Karpas-422 (cell line): ENCODE data around the gene TRMT61A. TPM values are rescaled to one million over a fixed set of nuclear protein-coding genes. Genes with fewer than 3 reads are reported as not detected.

Source experiments
- DNase-seq: peaks from one replicate; pipeline ENCODE4 v3.0.0-alpha.2; 2015
- H2AFZ ChIP-seq: fragments of 200-600 bp; sonication (generic); 2 replicates; pipeline ENCODE4 v1.6.1; 2014; ENCODE audit warnings: antibody characterized with exemption, low read length, mixed read lengths
- H3K27ac ChIP-seq: fragments of 200-600 bp; sonication (generic); 2 replicates; pipeline ENCODE4 v1.5.1; 2014; ENCODE audit warnings: mild to moderate bottlenecking, low read length, moderate library complexity
- H3K27me3 ChIP-seq: fragments of 200-600 bp; sonication (generic); 2 replicates; pipeline ENCODE4 v1.6.1; 2014; ENCODE audit warnings: low read length, mixed read lengths
- H3K36me3 ChIP-seq: fragments of 200-600 bp; sonication (generic); 2 replicates; pipeline ENCODE4 v1.6.1; 2014; ENCODE audit warnings: low read length, mixed read lengths; ENCODE audit not compliant: insufficient read depth
- H3K4me1 ChIP-seq: fragments of 200-600 bp; sonication (generic); 2 replicates; pipeline ENCODE4 v1.6.1; 2014; ENCODE audit warnings: mild to moderate bottlenecking, low read length, mixed read lengths
- H3K4me2 ChIP-seq: fragments of 200-600 bp; sonication (generic); 2 replicates; pipeline ENCODE4 v1.6.1; 2014; ENCODE audit warnings: low read length, low read depth, mild to moderate bottlenecking; ENCODE audit not compliant: poor library complexity, severe bottlenecking
- H3K4me3 ChIP-seq: fragments of 200-600 bp; sonication (generic); 2 replicates; pipeline ENCODE4 v1.5.1; 2014; ENCODE audit warnings: mild to moderate bottlenecking, antibody characterized with exemption, low read length, mixed read lengths
- H3K79me2 ChIP-seq: fragments of 200-600 bp; sonication (generic); 2 replicates; pipeline ENCODE4 v1.6.1; 2014; ENCODE audit warnings: mild to moderate bottlenecking, low read length, mixed read lengths
- H3K9ac ChIP-seq: fragments of 200-600 bp; sonication (generic); 2 replicates; pipeline ENCODE4 v1.6.0; 2014; ENCODE audit warnings: low read length
- H3K9me2 ChIP-seq: fragments of 200-600 bp; sonication (generic), shearing (Covaris generic); replicated peaks from 2 replicates; pipeline ENCODE4 v1.6.0; 2014; ENCODE audit warnings: mild to moderate bottlenecking, low read length, moderate library complexity; ENCODE audit not compliant: insufficient read depth
- H3K9me3 ChIP-seq: fragments of 300-700, 200-600 bp; sonication (generic); 2 replicates; pipeline ENCODE4 v1.6.1; 2014; ENCODE audit warnings: low read length, mixed read lengths
- H4K20me1 ChIP-seq: fragments of 200-600 bp; sonication (generic); 2 replicates; pipeline ENCODE4 v1.6.1; 2014; ENCODE audit warnings: mild to moderate bottlenecking, antibody characterized with exemption, low read length, low read depth; ENCODE audit not compliant: insufficient read depth
- total RNA-seq: library from RNA; depleted of rRNA; stranded (reverse); fragments of >200 nt; shearing (Covaris generic); gene quantifications from 2 replicates; pipeline ENCODE4 v1.2.3, GENCODE V29; 2014; ENCODE audit warnings: low replicate concordance

TRMT61A gene
- total RNA-seq, 1 experiment from 2014 or later, result 8.0 TPM

DNA sequence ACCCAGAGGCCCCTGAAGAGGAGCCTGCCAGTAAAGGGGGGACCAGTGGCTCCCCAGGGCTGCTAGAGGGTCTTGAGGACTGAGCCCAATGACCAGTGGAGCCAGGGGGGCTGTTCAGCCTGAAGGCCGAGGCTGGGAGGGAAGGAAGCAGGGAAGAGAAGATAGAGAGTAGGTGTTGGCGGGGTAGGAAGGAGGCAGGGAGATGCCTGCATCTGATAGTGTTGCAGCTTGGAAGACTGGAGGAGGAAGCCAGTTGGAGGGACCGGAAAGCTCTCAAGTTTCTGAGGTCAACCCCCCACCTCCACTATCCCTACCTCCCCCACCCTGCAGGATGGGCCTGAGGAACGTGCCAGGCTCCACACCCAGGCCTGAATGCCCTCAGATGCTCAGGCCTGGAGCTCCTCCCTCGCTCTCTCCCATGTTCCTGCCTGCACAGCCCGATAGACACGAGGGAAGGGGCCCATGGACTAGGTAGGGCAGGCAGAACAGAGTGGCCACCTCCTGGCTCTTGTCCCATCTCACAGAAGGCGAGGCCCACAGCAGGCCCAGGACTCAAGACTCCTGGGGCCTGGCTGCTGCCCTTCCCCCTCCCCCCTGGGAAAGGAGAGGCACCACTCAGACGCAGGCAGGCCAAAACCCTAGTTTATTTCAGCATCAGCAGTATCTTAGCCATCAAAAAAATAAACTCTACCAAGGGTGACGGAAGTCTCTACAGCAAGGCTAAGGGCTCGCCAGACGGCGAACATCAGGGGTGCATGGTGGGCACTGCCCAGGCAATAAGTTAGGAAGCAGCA, 9.8 kb upstream of the TRMT61A start:
- Histone ChIP-seq H3K36me3 (no peaks in the 10 kb centered on the region), H2AFZ (no peak overlapping the region), H3K4me2 (peak overlapping the region; percentile 79), H3K9me3 (no peaks in the 10 kb centered on the region), H3K9ac (peak overlapping the region; percentile 71), H3K4me1 (peaks cover 35% of the 10 kb centered on the region), H3K27me3 (no peaks in the 10 kb centered on the region), H3K79me2 (no peaks in the 10 kb centered on the region), H4K20me1 (no peaks in the 10 kb centered on the region), H3K27ac (peak overlapping the region; percentile 62), H3K4me3 (peak overlapping the region; percentile 69; the same call in 1 of the 2 replicates), H3K9me2 (no peaks in the 10 kb centered on the region)
- DNase-seq, result peak; percentile 62

DNA sequence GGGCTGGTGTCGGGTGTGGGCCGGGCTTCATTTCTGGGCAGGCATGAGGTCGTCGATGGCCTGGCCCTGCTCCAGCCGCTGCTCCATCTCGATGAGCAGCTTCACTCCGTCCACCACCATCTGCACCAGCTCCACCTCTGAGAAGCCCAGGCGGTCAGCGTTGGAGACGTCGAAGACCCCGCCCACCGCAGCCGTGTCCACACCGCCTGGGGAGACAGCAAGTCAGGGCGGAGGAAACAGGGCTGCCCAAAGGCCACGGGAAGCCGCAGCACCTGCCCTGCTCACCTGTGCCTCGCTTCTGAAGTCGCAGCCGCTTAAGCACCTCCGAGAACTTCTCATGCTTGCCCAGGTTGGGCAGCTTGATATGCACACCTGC, 9.2 kb upstream of the TRMT61A start:
- Histone ChIP-seq H3K27ac (peak overlapping the region; percentile 62), H3K9me3 (no peaks in the 10 kb centered on the region), H3K27me3 (no peaks in the 10 kb centered on the region), H3K9me2 (no peaks in the 10 kb centered on the region), H3K9ac (peak overlapping the region; percentile 71; the same call in 1 of the 2 replicates), H4K20me1 (no peaks in the 10 kb centered on the region), H3K4me3 (peak overlapping the region; percentile 69; the same call in 1 of the 2 replicates), H3K4me1 (peaks cover 41% of the 10 kb centered on the region), H3K79me2 (no peaks in the 10 kb centered on the region), H3K36me3 (no peaks in the 10 kb centered on the region), H3K4me2 (peak overlapping the region; percentile 79), H2AFZ (no peak overlapping the region)
- DNase-seq, result no peak

DNA sequence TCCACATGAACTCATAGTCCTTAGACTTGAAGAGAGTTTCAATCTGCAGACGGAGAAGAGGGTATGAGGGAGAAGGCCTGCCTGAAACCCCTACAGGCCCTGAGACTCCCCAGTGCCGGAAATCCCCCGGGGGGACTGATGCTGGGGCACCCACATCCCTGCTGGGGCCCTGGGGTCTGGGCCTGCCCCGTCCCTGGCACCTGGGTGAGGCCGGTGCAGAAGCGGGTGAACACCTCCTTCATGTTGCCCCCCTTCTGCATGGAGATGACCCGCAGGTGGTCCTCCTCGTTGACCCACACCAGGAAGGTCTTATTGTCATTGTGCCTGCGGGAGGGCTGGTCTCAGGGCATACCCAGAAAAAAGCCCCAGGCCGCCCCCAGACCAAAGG, 8.7 kb upstream of the TRMT61A start:
- Histone ChIP-seq H3K27ac (peak overlapping the region; percentile 62), H3K9me3 (no peaks in the 10 kb centered on the region), H3K9ac (peak overlapping the region; percentile 71), H2AFZ (peak overlapping the region; percentile 54; the same call in 1 of the 2 replicates), H4K20me1 (no peaks in the 10 kb centered on the region), H3K36me3 (no peaks in the 10 kb centered on the region), H3K79me2 (no peaks in the 10 kb centered on the region), H3K9me2 (no peaks in the 10 kb centered on the region), H3K4me1 (peaks cover 44% of the 10 kb centered on the region), H3K27me3 (no peaks in the 10 kb centered on the region), H3K4me3 (peak overlapping the region; percentile 69), H3K4me2 (peak overlapping the region; percentile 79)
- peak; percentile 81 for DNase-seq

DNA sequence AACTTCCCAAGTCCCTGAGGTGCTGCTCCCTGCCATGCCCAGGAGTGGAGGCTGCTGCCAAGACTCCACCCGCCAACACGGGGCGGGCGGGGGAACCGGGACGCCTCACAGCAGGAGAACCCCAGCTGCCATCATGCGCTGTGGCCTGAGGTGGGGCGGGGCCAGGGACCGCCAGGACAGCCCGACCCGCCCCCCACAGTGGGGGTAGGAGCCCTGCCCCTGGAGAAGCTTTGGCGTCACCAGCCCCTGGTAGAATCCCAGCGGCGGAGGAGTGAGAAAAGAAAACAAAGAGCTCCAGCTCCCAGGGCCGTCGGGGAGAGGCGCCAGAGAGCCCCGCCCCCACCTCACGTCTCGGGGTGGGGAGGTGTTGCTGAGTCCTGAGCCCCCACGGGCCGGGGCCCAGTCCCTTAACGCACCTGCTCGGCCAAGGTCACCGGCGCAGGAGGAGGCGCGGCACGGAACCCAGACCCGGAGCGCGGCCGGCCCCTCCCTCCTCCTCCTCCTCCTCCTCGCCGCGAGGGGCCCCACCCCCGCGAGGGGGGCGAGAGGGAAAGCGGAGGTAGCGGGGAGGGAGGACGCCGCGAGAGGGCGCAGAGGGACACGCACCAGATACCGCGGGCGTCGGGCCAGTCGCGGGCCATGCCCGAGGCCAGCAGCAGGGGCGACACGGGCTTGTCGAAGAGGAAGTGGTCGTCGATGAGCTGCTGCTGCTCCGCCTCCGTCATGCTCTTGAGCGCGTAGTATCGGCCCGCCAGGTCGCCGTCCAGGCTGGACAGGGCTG, 8.1 kb upstream of the TRMT61A start:
- H3K4me2 ChIP-seq, result peak overlapping the region; percentile 79
- H3K9ac ChIP-seq, result peak overlapping the region; percentile 71
- no peaks in the 10 kb centered on the region for H4K20me1 ChIP-seq
- peaks cover 44% of the 10 kb centered on the region for H3K4me1 ChIP-seq
- H3K9me2 ChIP-seq, result no peaks in the 10 kb centered on the region
- peak overlapping the region; percentile 54; the same call in 1 of the 2 replicates for H2AFZ ChIP-seq
- no peaks in the 10 kb centered on the region for H3K79me2 ChIP-seq
- H3K9me3 ChIP-seq, result no peaks in the 10 kb centered on the region
- H3K27me3 ChIP-seq, result no peaks in the 10 kb centered on the region
- H3K36me3 ChIP-seq, result no peaks in the 10 kb centered on the region
- DNase-seq, result peak; percentile 94
- peak overlapping the region; percentile 62 for H3K27ac ChIP-seq
- H3K4me3 ChIP-seq, result peak overlapping the region; percentile 69

DNA sequence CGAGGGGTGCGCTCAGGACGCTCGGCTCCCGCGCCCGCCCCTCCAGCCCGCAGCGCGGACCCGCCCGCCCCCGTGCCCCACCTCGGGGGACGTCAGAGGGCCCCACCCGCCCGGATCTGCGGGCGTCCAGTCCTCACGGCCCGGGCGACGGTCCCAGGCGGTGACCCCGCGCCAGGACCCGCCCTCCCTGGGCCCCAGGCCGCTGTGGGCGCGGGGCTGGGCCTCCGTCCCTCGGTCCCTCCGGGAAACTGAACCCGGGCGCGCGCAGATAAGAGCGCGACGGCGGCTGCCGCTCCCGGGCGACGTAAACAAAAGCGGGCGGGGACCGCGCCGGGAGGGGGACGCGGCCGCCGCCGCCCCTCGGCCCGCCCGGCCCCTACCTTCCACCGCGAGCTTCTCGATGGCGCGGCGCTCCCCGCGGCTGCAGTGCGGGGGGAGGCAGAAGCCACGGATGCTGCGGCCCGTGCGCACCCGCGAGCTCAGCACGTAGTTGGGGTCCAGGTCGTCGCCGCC, 7.5 kb upstream of the TRMT61A start:
- Histone ChIP-seq H3K9ac (peak overlapping the region; percentile 71), H3K27me3 (no peaks in the 10 kb centered on the region), H3K79me2 (no peaks in the 10 kb centered on the region), H3K4me1 (peaks cover 44% of the 10 kb centered on the region), H3K4me2 (peak overlapping the region; percentile 79), H2AFZ (peak overlapping the region; percentile 54; the same call in 1 of the 2 replicates), H3K27ac (no peak overlapping the region), H4K20me1 (no peaks in the 10 kb centered on the region), H3K4me3 (peak overlapping the region; percentile 69; the same call in 1 of the 2 replicates), H3K9me3 (no peaks in the 10 kb centered on the region), H3K36me3 (no peaks in the 10 kb centered on the region), H3K9me2 (no peaks in the 10 kb centered on the region)
- no peak for DNase-seq

DNA sequence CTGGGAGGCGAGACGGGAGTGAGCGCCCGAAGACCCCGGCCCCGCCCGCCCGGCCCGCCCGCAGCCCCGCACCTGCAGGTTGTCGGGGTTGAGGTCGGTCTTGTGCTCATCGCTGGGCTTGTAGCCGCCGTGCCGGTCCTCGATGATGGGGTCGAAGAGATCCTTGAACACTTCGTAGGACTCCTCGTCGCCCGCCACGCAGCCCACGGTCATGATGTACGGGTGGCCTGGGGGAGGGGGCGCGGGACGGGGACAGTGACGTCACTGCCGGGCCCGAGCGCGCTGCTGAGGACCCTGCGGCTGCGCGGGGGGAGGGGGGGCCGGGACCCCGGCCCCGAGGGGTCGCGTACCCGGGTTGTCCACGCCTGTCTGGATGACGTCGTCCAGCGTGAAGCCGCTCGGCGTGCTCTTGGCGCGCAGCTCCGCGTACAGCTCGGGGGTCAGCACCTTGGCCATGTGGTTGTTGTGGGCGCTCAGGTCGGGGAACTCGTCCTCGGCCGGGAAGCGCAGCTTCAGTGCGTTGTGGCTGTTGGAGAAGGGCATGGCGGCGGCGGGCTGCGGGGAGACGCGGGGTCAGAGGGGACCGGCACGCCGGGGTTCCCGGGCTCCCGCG, 6.9 kb upstream of the TRMT61A start:
- H3K27ac ChIP-seq, result no peak overlapping the region
- no peaks in the 10 kb centered on the region for H3K27me3 ChIP-seq
- H3K9ac ChIP-seq, result no peak overlapping the region
- peaks cover 46% of the 10 kb centered on the region for H3K4me1 ChIP-seq
- no peaks in the 10 kb centered on the region for H4K20me1 ChIP-seq
- H3K79me2 ChIP-seq, result no peaks in the 10 kb centered on the region
- H3K4me3 ChIP-seq, result no peak overlapping the region
- H3K9me3 ChIP-seq, result no peaks in the 10 kb centered on the region
- no peak overlapping the region for H3K4me2 ChIP-seq
- H3K9me2 ChIP-seq, result no peaks in the 10 kb centered on the region
- H3K36me3 ChIP-seq, result no peaks in the 10 kb centered on the region
- H2AFZ ChIP-seq, result no peak overlapping the region
- DNase-seq, result no peak

DNA sequence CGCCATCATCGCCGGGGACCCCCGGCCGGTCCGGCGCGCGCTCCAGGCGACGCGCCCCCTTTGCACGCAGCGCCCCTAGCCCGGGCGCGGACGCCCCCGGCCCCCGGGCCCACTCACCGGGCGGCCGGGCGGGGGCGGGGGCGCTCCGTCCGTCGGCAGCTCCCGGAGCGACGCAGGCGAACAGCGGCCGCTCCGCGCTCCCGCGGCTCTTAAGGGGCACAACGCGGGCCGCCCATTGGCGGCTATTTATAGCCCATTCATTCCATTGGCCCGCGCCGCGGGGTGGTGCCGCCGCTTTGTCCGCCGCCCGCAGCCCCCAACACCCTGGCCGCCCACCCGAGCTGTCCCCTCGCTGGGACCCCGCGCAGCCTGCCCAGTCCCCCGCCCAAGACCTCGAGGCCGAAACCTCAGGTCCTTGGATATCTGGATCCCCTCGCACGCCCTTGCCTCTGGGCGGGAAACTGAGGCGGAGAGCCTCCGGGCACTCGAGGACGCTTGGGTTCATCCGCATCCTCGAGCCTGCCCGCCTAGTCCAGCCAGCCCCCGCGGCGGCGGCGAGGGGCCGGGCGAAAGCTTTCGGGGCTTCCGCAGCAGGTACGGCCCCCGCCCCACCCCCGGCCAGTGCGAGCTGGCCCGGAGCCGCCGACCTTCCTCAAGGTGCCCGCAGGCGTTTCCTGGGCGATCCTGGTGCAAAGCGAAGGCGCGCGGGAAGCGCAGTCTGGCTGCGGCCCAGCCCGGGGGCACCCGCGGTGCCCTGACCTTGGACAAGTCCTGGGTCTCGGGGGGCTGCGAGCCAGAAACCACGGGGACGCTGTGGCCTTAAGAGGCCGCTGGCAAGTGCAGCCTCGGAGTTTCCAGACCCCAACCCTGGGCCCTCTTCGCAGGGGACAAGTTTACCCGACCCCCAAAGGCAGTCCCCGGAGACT, 6.1 kb upstream of the TRMT61A start, which contains the start of gene CKB:
CKB (minus strand) TSS at position 182 of the 926 bp plus-strand sequence. CDS start 337 bp downstream, outside the sequence.
- no peaks in the 10 kb centered on the region for H3K79me2 ChIP-seq
- H3K9me3 ChIP-seq, result no peaks in the 10 kb centered on the region
- no peak within 1 kb of the TSS for H2AFZ ChIP-seq
- DNase-seq, result no peak
- no peaks in the 10 kb centered on the region for H4K20me1 ChIP-seq
- peak within 1 kb of the TSS; percentile 71; the same call in 1 of the 2 replicates for H3K9ac ChIP-seq
- H3K4me2 ChIP-seq, result peak within 1 kb of the TSS; percentile 79
- no peak within 1 kb of the TSS for H3K27ac ChIP-seq
- H3K9me2 ChIP-seq, result no peaks in the 10 kb centered on the region
- no peak within 1 kb of the TSS; the same call in 1 of the 2 replicates for H3K4me3 ChIP-seq
- H3K27me3 ChIP-seq, result no peaks in the 10 kb centered on the region
- no peaks in the 10 kb centered on the region for H3K36me3 ChIP-seq
- peaks cover 54% of the 10 kb centered on the region for H3K4me1 ChIP-seq
